AG04450 (cell line): Measurements from ENCODE around the gene HIVEP3. TPM values are rescaled to one million over a fixed set of nuclear protein-coding genes. Genes with fewer than 3 reads are reported as not detected.

Experiments used
- CTCF ChIA-PET: fragments of 300-600, 350-600 bp; formaldehyde crosslinking; extraction: SDS; loops from one replicate; lab custom pipeline; 2022; ENCODE audit warnings: antibody characterized with exemption, inconsistent platforms; lab: Charles Lee
- POLR2A ChIA-PET: fragments of 350-600 bp; formaldehyde crosslinking; extraction: SDS; loops from one replicate; lab custom pipeline; 2021; ENCODE audit warnings: antibody characterized with exemption, inconsistent platforms; lab: Yijun Ruan, JAX
- DNase-seq: peaks from one replicate; pipeline ENCODE4 v3.0.0-alpha.2; 2011; ENCODE audit warnings: low read depth, low spot score
- H3K27ac ChIP-seq: one replicate; pipeline ENCODE4 v1.5.1; 2012; ENCODE audit warnings: low read depth, low read length, control low read depth
- H3K27me3 ChIP-seq: one replicate; pipeline ENCODE4 v1.6.0; 2012; ENCODE audit warnings: low read length; ENCODE audit not compliant: control insufficient read depth, insufficient read depth
- H3K4me3 ChIP-seq: 2 replicates; pipeline ENCODE4 v1.5.1; 2011; ENCODE audit warnings: mild to moderate bottlenecking, low read depth, low read length, control low read depth
- H3K9me3 ChIP-seq: 2 replicates; pipeline ENCODE4 v1.5.1; 2012; ENCODE audit warnings: low read length; ENCODE audit not compliant: control insufficient read depth, insufficient read depth
- CTCF ChIP-seq: IDR thresholded peaks from 2 replicates; pipeline ENCODE4 v1.5.1; 2011; ENCODE audit warnings: low read depth, low read length, control low read depth, inconsistent platforms
- polyA plus RNA-seq: library from polyadenylated mRNA; depleted of rRNA; stranded (reverse); fragments of >200 nt; gene quantifications from 2 replicates; pipeline ENCODE4 v1.2.3, GENCODE V29; 2011

HIVEP3 gene
- polyA plus RNA-seq, 1 experiment = 4.8 TPM

GRCh38 chr1:41620365-41621169 lies 298.2 kb downstream of the HIVEP3 start:
- no peak overlapping the region for H3K4me3 ChIP-seq
- no peaks in the 10 kb centered on the region for H3K9me3 ChIP-seq
- POLR2A ChIA-PET = no interaction called here
- H3K27me3 ChIP-seq = no peaks in the 10 kb centered on the region
- TF ChIP-seq CTCF = no peak
- no peak for DNase-seq
- H3K27ac ChIP-seq = no peak overlapping the region
- CTCF ChIA-PET = interaction anchor here (0.5 kb wide), 1 partner anchor 179 kb away, joined by 3 read pairs; no protein-coding TSS in a partner anchor

GRCh38 chr1:41619511-41620364 lies 299.0 kb downstream of the HIVEP3 start:
- Histone ChIP-seq H3K27me3 (no peaks in the 10 kb centered on the region), H3K27ac (no peak overlapping the region), H3K4me3 (no peak overlapping the region), H3K9me3 (no peaks in the 10 kb centered on the region)
- no peak for DNase-seq
- POLR2A ChIA-PET = no interaction called here
- CTCF ChIA-PET = no interaction called here
- TF ChIP-seq CTCF = no peak

GRCh38 chr1:41618871-41619270 lies 299.9 kb downstream of the HIVEP3 start:
- H3K9me3 ChIP-seq = no peaks in the 10 kb centered on the region
- TF ChIP-seq CTCF = no peak
- ChIA-PET CTCF (interaction anchor here (0.8 kb wide), 1 partner anchor 555 kb away, joined by 3 read pairs; no protein-coding TSS in a partner anchor), POLR2A (no interaction called here)
- no peaks in the 10 kb centered on the region for H3K27me3 ChIP-seq
- no peak for DNase-seq
- H3K4me3 ChIP-seq = no peak overlapping the region
- H3K27ac ChIP-seq = no peak overlapping the region

- H3K27ac ChIP-seq = peak overlapping the region; percentile 21
- H3K27me3 ChIP-seq = no peaks in the 10 kb centered on the region
- CTCF ChIA-PET = interaction anchor here (0.8 kb wide), 1 partner anchor 555 kb away, joined by 3 read pairs; no protein-coding TSS in a partner anchor
- DNase-seq = no peak
- no peak overlapping the region for H3K4me3 ChIP-seq
- POLR2A ChIA-PET = no interaction called here
- no peak for TF ChIP-seq CTCF
- no peaks in the 10 kb centered on the region for H3K9me3 ChIP-seq
Observed at GRCh38 chr1:41618066-41618825, 300.5 kb downstream of the HIVEP3 start.
